Measurements from ENCODE around the gene IL10RB. TPM values are rescaled to one million over a fixed set of nuclear protein-coding genes. Genes with fewer than 3 reads are reported as not detected.

The IL10RB gene
- total RNA-seq, 1 experiment from 2014 or later: 3.1 TPM

DNA sequence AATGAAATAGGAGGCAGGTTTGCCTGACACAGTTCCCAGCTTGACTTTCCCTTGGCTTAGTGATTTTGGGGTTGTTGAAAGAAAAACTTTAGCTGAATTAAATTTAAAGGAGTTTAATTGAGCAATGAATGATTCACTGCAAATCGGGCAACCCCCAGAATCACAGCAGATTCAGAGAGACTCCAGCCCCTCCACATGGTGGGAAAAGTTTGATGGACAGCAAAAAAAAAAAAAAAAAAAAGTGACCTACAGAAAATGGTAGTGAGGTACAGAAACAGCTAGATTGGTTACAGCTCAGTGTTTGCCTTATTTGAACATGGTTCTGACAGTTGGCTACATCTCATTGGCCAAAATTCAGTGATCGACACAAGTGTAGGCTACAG is 49.0 kb upstream of the IL10RB start:
- no peak overlapping the region for H4K8ac ChIP-seq (replicated peaks; ENCODE audit: insufficient read length, low read depth, low read length)
- Mint-ChIP-seq H3K27me3 (ENCODE audit: low read depth) (peaks cover 11% of the 10 kb centered on the region), H3K36me3 (ENCODE audit: insufficient read depth in 1 of 3, low read depth in 3 of 3) (peaks cover 0 to 11% (median 0%) of the 10 kb centered on the region in 3 experiments; a peak in 2 of 7 replicates), H3K4me1 (peaks cover 21 to 24% of the 10 kb centered on the region in 2 experiments), H3K27ac (no peak overlapping the region), H3K9me3 (peaks cover 2 to 6% of the 10 kb centered on the region in 2 experiments; a peak in 3 of 5 replicates), H3K4me3 (no peak overlapping the region)
- no peak overlapping the region for H3K56ac ChIP-seq (ENCODE audit: insufficient read length, low read depth, low read length)
- no peak overlapping the region for H3K27ac ChIP-seq (ENCODE audit: insufficient read length, low read depth, low read length)
- no peak overlapping the region for H3K9ac ChIP-seq (ENCODE audit: extremely low read depth, insufficient read length, low read length)
- H2BK15ac ChIP-seq (ENCODE audit: low read depth, low read length): no peak overlapping the region
- no peak for DNase-seq
- no peak overlapping the region for H2BK12ac ChIP-seq (ENCODE audit: insufficient read length, low read depth, low read length)
- H3K18ac ChIP-seq (ENCODE audit: insufficient read length, low read depth, low read length): no peak overlapping the region
- no peak overlapping the region for H2AK5ac ChIP-seq (ENCODE audit: insufficient read length, low read length)
- no peaks in the 10 kb centered on the region for H3K79me1 ChIP-seq (ENCODE audit: insufficient read depth, low read depth, low read length, poor library complexity, severe bottlenecking)
- H3K4me2 ChIP-seq (ENCODE audit: insufficient read depth, insufficient read length, low read length): no peak overlapping the region
- H2BK120ac ChIP-seq (ENCODE audit: low read depth, low read length, poor library complexity, severe bottlenecking): no peak overlapping the region
- no peak overlapping the region for H3K23ac ChIP-seq (ENCODE audit: insufficient read length, low read depth, low read length)
- no peak overlapping the region for H2BK20ac ChIP-seq (ENCODE audit: low read depth, low read length, poor library complexity, severe bottlenecking)
- no peaks in the 10 kb centered on the region for H3K23me2 ChIP-seq (ENCODE audit: insufficient read length, low read depth, low read length, poor library complexity, severe bottlenecking)
- H2BK5ac ChIP-seq (ENCODE audit: insufficient read length, low read length): no peak overlapping the region
- H3K9me3 ChIP-seq (ENCODE audit: control insufficient read depth, low read depth, low read length): no peaks in the 10 kb centered on the region
- no peak overlapping the region for H2AFZ ChIP-seq (ENCODE audit: low read length)
- H3K14ac ChIP-seq (ENCODE audit: insufficient read depth, low read length): no peak overlapping the region
- no peak overlapping the region for H4K5ac ChIP-seq (ENCODE audit: insufficient read length, low read depth, low read length)
- H3K27me3 ChIP-seq (ENCODE audit: insufficient read depth, low read length): no peaks in the 10 kb centered on the region
- H3K79me2 ChIP-seq (ENCODE audit: insufficient read depth, low read length): no peaks in the 10 kb centered on the region
- no peak for TF ChIP-seq CTCF (conservative IDR thresholded peaks at IDR 0.05)
- no peaks in the 10 kb centered on the region for H3K4me1 ChIP-seq (ENCODE audit: insufficient read depth, low read length)
- no CpG with 5 or more reads among the region's 2 CpGs for WGBS (ENCODE audit: extremely low coverage, insufficient read length, low lambda C conversion rate)
- no peak overlapping the region for H3T11ph ChIP-seq (ENCODE audit: low read length)
- no peak overlapping the region for H3K4ac ChIP-seq (ENCODE audit: low read depth, low read length)
- H4K20me1 ChIP-seq (ENCODE audit: control insufficient read depth, insufficient read depth, insufficient read length): no peaks in the 10 kb centered on the region
- no peak overlapping the region for H4K91ac ChIP-seq (ENCODE audit: insufficient read length, low read depth, low read length)

Data from H9 (cell line).